HG03354 (cell line): Measurements from ENCODE around the gene DPEP1.

Source experiments
- ATAC-seq: cut with Tn5 transposase; IDR thresholded peaks from one replicate; pipeline ENCODE4 v1.9.1; 2021; ENCODE audit warnings: mild to moderate bottlenecking; ENCODE audit not compliant: unreplicated experiment, poor library complexity, severe bottlenecking

The DPEP1 gene

DNA sequence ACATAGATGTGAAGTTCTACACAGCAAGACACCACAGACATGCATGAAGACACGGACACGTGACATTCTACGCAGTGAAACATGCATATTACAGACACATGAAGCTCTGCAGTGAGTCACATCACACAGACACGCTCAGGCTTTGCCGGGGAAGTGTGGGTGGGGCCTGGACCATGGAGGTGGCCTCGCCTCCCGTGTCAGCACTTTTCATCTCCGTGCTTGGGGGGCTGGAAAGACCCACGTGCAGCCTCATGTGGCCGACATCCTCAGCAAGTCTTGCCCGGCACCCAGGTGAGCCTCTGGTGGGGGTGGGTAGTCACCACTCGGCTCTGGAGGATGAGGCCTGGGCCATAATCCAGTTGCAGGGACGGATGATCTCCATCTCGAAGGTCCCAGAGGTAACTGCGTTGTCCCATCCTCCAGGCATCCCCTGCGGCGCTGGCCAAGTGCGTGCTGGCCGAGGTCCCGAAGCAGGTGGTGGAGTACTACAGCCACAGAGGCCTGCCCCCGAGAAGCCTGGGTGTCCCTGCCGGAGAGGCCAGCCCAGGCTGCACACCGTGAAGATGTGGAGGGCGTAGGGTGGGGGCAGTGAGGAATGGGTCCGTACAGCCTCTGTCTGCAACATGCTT is 17.3 kb upstream of the DPEP1 start:
- no peak for ATAC-seq

DNA sequence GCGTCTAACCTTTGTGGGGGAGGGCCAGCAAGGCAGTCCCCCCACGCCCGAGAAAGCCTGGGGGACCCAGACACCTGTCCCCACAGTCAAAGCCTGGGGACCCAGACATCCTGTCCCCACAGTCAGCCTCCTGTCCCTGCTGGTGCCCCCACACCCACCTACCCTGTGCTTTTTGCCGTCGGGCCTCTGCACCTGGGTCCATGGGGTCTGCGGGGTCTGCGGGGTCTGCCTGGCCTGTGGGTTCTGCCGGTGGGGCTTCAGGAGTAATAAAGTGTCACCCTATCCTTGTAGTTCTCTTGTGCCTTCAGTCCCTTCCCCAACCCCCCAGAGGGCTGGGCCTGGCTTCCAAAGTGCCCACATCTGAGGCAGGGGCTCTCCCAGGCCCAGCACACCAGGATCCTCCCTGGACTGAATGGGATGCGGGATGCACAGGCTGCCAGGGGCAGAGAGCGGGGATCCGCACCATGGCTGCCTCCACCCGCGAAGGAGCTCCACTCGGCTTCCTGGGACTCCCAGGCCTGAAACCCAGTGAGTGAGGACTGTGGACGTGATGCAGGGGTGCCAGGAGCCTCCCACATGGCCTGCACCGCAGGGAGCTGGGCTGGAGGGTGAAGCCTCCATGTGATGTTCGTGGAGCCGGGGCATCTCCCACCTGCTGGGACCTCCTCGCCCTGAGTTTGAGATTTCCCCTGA is 16.3 kb upstream of the DPEP1 start:
- ATAC-seq, result no peak

DNA sequence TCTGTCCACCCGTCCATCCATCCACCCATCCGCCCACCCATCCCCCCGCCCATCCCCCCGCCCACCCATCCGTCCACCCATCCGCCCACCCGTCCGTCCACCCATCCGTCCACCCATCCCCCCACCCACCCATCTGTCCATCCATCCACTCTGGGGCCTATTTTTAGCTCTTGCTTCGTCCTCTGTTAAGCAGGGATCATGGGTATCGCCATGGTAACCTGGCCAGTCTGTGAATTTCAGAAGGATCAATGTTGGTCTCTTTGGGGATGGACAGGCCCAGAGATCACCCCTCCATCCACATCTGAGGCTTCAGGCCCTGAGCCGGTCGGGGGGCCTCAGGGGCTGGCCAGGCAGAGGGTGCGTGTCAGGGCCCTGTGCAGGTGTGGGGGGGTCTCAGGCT is 15.2 kb upstream of the DPEP1 start:
- no peak for ATAC-seq

DNA sequence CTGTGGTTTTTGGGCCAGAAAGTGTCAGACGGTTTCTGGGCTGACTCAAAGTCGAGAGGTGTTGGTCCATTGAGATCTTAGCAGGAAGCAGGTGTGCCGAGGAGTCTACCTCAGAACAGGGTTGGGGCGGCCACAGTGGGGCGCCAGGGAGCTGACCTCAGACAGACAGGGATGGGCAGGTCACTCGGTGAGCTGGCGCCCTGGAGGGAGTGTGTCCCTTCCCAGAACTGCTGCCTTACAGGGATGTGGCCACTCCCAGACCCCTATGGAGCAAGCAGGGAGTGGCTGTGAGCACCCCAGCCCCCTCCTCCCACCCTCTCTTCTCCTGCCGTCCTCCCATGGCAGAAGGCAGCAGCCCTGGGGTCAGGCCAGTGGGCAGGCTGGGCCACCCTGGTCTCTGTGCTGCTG is 14.0 kb upstream of the DPEP1 start:
- ATAC-seq, result no peak

DNA sequence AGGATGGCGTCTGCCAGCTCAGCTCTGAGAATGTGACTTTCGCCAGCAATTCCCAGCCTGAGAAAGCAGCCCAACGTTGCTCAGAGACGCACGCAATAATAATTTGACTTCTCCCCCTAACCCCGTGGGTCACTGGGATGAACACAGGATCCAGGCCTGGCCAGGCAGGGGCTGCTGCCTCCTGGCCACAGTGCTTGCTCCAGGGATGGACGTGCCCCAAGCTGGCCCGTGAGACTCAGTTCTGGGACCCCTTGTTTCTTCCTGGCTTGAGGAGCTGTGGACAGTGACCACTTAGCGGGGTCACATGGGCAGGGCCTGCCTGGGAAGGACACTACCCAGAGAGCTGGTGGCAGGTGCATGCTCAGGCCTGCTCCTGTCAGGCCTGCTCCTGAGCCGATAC is 13.5 kb upstream of the DPEP1 start:
- no peak for ATAC-seq

DNA sequence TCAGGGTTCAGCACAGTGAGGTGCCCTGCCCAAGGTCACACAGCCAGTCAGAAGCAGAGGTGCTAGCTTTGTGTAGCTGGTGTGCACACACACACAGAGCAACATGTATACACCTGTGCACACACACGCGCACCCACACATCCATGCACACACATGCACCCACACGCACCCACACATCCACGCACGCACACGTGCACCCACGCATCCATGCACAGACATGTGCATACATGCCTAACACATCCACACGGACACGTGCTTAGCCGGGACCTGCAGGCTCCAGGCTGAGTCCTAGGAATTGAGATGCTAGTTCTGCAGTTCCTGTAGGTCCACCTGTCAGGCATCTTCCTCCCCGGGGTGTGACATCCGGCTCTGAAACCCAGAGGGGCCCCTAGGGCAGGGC is 13.0 kb upstream of the DPEP1 start:
- ATAC-seq, result no peak

DNA sequence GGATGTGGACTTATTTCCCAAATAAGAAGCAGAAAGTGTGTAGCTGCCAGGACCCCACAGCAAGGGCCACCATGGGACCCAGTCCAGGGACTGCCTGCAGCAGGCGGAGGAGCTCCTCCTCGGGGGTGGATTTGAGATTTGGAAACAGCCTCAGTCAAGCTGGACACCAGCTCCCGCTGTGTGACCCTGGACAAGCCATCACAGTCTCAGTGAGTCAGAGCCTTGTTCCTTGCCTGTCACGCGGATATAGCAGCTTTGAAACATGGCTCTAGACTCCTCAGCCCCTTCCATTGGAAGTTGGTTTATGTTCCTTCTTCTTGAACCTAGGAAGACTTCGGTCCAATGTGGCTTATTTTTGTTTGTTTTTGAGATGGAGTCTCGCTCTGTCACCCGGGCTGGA is 12.5 kb upstream of the DPEP1 start:
- no peak for ATAC-seq

DNA sequence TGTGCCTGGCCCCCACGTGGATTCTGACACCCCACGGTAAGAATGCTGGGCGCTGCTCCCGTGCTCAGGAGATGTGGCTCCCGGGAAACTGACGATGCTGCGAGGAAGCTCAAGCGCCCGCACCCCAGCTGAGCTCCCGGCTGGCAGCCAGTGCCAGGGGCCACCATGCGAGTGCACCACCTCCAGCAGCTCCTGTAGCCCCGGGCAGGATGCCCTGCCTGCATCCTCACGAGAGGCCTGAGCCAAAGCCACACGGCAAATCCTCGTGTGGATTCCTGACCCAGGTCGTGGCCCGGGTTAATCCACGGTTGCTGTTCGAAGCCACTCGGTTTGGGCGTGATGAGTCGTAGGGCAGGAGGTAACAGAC is 11.6 kb upstream of the DPEP1 start:
- no peak for ATAC-seq

DNA sequence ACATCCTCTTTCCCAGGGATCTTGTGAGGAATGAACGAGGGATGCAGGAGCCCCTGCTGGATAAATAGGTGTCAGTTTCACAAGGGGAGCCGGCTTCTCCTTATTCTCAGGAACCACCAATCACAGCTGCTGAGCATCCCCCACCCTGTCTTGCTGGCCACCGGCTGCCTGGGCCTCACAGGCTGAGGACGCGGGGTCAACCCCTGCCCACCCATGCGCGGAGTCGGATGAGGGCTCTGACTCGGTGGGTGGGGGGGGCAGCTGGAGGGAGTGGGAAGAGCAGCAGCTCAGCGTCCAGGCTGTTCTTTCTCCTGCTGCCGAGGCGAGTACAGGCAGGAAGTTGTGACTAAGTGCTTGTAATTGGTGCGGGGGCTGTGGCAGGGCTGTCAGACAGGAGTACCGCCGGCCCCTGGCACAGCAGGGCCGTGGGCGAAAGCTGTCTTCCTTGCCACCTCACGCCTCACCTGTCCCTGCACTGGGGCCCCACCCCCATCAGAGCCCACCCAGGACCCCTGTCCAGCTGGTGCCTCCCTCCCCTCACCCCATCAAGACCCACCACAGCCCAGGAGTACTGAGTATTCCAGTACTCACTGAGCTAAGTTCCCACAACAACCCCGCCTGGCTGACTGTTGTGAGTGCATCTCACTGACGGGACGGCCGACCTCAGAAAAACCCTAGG is 11.0 kb upstream of the DPEP1 start:
- no peak for ATAC-seq

DNA sequence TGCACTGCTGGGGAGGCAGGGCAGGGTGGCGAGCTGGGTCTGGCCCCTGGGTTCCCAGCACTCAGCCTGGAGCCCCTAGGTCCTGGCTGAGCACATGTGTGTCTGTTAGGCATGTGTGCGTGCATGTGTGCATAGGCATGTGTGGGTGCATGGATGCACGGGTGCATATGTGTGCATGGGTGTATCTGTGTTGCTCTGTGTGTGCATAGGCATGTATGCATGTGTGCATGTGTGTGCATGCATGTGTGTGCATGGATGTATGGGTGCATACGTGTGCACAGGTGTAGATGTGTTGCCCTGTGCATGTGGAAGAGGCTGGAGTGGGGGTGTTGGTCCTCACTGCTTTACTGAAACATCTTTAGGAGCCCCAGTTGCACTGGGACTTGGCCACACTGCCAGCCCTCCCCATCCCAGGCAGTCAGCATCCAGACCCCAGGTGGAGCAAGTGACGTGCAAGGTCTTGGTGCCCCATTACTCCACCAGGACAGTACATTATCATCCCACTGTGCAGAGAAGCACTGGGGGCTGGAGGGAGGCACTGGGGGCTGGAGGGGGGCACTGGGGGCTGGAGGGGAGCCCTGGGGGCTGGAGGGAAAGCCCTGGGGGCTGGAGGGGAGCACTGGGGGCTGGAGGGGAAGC is 10.4 kb upstream of the DPEP1 start:
- no peak for ATAC-seq

DNA sequence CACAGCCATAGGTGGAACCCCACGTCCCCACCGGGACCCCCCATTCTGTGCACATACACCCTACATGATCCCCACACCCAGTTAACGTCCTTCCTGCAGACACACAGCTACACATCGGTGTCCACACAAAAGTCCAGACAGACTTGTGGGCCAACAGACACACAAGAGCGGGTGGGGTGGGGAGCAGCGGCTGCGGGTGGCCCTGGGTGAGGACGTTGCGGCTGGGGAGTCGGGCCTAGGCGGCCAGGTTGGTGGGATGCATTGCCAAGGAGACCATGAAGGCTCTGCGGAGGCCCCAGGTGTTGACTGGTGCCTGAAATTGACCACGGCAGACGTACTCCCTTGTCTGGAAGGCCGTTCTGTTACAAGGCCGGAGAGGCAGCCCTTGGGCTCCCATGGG is 8.7 kb upstream of the DPEP1 start:
- ATAC-seq, result no peak

DNA sequence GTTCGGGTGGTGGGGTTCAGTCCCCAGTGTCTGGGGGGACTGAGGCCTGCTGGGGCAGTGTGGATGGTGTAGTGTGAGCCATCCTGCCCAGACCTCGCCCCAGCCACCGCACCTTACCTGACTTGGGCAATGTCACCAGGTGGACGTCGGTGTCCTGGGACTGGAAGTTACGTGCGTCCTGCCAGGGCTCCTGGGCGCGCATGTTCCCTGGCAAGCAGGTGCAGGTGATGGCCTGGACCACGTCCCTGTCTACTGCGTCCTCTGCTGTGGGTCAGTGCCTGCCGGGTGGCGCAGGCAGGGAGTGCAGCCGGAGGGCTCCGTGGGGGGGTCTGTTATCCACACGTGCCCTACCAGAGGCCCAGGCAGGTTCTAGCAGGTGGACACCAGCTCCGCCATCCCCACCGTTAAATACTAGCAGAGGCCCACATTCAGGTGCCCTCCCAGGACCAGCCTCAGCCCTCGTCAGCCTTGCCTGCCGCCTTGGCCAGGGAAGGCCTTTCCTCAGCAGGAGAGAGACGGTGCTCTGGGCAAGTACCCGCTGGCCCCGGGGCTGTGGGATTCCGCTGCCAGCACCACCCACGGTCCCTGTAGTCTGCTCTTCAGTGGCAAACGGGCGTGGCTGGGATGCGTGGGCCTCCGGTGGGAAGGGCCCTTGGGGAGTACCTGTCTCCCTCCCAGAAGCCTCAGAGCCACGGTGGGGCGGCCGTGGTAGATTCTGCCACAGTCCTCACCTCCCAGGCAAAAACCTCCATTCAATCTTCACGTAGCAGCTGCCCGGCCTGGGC is 8.1 kb upstream of the DPEP1 start:
- ATAC-seq, result no peak

DNA sequence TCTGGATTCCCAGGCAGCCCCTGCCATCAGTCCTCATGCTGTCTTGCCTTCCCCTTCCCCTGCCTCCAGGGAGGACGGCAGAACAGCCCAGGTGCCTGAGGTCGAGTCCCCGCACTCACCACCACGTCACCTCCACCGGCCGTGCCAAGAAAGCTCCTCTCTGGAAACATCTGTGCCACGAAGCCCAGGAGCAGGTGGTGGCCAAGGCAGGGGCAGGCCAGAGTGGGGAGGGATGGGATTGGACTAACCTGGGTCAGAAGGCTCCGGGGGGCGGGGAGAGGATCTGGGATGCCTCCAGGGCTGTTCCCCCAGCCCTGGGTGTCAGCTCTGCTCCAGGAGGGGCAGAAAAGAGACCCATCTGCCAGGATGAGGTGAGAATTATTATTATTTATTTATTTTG is 7.4 kb upstream of the DPEP1 start:
- ATAC-seq, result no peak

DNA sequence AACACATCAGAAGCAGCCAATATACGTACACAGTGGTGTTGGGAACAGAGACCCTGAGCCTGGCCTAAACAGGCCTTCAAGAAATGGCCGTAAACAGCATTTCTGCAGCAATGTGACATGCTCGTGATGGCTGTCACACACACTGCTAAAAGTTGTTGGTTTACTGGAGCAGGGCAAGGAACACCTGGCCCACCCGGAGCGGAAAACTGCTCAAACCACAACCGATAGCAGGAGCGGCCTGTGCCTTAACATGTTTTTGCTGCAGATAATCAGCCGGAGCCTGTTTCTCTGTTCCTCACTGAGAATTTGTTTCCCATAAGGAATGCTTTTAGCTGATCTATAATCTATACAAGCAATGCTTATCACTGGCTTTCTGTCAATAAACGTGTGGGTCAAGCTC is 6.0 kb upstream of the DPEP1 start:
- ATAC-seq, result no peak

DNA sequence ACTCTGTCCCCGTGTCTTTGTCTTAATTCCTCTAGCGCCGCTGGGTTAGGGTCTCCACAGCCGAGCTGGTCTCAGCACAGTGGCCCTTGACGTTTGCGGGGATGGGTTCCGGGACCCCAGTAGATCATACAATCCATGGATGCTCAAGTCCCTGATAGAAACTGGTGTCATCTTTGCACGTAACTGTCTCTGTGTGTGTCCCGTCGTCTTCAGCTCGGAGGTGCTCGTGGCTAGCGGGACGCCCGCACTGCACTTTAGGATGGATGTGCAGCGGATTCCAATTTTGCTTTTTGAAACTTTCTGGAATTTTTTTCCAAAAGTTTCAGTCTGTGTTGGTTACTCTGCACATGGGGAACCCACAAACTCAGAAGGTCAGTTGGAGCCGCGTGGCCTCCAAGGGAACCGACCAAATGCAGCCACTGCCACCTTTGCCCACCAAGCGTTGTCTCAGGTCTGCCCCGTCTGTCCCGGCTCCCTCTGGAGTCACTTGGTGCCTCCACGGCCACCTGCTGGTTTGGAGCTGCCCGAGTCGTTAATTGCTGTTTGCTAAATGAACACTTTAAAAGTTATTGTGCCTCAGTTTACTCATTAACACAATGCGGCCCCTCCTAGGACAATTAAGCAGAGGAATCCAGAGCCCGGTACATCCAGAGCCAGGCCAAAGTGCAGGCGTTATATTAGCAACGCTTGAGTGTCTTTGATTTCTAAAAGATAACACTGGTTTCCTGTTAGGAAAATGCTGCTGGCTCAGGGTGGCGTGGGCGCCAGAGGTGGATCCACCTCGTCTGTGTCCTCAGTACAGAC is 5.3 kb upstream of the DPEP1 start:
- ATAC-seq, result no peak

DNA sequence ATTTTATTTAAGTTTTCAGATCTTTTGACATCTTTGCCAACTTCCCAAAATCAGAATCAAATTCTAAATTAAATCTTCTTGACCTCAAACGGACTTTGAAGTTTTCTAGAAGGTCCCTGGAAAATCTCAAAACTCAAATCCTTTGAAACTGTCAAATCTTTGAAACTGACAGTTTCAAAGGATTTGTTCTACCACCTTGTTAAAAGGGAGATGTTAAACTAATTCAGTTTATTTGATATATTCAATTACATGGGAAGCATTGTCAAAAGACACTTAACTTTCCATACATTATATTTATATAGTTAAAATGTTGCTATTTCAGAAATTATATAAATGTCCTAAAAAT is 3.4 kb upstream of the DPEP1 start:
- no peak for ATAC-seq

DNA sequence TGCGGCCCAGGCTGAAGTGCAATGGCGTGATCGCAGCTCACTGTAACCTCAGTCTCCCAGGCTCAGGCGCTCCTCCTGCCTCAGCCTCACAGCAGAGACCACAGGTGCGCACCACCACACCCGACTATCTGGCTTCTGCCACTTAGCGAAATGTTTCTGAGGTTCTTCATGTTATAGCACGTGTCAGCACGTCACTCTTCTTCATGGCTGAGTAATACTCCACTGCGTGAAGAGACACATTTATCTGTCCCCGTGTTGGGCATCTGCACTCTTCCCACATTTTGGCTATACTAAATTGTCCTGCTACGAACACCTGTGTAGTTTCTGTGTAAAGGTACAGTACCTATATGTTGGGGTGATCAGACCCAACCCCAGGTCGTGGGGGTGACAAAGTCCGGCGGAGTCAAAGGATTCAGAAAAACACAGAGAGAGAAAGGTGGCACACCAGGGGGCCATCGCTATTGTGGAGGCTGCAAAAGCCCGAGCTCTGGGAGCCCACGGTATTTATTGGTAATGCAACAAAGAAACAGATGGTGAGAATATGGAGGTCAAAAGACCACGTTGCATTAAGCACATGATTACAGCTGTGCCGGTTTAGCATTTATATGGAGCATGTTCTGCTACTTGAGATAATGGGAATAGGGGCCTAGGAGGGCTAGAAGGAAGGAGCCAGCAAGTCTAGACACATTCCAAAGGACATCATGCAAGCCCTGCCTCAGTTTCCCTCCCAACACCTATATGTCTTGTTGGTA is 851 bp upstream of the DPEP1 start:
- no peak for ATAC-seq

DNA sequence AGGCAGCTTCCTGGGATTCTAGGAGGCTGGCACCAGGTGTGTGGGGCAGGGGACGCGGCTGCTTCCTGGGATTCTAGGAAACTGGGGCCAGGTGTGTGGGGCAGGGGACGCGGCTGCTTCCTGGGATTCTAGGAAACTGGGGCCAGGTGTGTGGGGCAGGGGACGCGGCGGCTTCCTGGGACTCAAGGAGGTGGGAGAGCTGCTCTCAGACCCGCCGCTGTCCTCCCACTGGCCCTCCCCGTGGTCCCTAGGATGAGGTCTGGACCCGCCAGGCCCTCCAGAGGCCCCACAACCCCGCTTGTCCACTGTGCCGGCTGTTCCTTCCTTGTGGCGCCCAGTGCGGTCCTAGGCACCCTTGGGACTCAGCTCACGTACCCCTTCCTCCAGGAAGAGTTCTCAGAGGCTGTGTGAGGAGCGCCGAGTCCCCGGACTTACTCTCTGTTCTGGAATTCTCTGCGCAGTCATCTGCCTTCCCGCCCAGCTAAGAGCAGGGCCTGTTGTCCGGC is 565 bp downstream of the DPEP1 start:
- no peak for ATAC-seq

DNA sequence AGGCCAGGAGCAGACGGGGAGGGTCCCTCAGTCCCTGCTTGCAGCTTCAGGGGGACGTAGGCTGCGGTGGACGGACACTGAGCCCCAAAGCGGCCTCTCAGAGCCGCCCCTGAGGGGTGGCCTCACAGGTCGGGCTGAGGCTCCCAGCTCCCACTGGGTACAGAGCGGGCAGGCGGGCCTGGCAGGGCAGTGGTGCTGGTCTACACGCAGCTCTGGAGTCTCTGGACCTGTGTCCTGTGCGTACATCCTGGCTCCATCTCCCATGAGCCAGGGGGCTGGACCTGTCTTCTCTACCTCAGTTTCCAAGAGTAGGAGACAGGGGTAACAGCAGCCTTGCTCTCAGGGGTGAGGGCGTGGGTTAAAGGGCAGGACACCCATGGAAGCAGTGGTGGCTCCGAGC is 1.7 kb downstream of the DPEP1 start:
- no peak for ATAC-seq
